PC-3 (cell line): Measurements from ENCODE around the gene LCNL1.

Experiments used
- EZH2 ChIP-seq: fragments of 300-600 bp; sonication (generic); IDR thresholded peaks from one replicate; pipeline ENCODE4 v1.6.1; 2017; ENCODE audit warnings: antibody characterized with exemption, mild to moderate bottlenecking, low read length; ENCODE audit not compliant: unreplicated experiment
- EZH2phosphoT487 ChIP-seq: fragments of 300-600 bp; sonication (generic); IDR thresholded peaks from 2 replicates; pipeline ENCODE4 v1.6.1; 2018; ENCODE audit warnings: mild to moderate bottlenecking, antibody characterized with exemption, low read length, borderline replicate concordance
- TF ChIP-seq, protein P1 (sequence below): fragments of 300-600 bp; sonication (generic); conservative IDR thresholded peaks from 2 replicates; pipeline ENCODE4 v1.5.1; 2017; ENCODE audit warnings: antibody characterized with exemption, low read depth, mild to moderate bottlenecking, low read length

DNA sequence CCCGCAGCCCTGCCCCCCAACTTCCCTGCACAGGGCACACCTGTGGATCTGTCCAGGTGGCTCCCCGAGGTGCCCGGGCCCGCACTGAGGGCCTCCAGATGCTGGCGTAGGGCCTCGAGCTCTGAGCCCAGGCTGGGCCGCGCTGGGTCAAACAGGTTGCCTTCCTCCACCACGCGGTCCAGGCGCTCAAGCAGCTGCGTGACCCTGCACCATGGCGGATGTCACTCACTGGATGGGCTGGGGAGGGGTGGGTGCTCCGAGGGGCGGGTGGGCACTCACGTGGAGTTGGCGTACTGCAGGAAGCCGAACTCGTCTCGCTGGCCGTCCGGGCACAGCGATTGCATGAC lies 39.8 kb downstream of the LCNL1 start:
- TF ChIP-seq, protein P1, sequence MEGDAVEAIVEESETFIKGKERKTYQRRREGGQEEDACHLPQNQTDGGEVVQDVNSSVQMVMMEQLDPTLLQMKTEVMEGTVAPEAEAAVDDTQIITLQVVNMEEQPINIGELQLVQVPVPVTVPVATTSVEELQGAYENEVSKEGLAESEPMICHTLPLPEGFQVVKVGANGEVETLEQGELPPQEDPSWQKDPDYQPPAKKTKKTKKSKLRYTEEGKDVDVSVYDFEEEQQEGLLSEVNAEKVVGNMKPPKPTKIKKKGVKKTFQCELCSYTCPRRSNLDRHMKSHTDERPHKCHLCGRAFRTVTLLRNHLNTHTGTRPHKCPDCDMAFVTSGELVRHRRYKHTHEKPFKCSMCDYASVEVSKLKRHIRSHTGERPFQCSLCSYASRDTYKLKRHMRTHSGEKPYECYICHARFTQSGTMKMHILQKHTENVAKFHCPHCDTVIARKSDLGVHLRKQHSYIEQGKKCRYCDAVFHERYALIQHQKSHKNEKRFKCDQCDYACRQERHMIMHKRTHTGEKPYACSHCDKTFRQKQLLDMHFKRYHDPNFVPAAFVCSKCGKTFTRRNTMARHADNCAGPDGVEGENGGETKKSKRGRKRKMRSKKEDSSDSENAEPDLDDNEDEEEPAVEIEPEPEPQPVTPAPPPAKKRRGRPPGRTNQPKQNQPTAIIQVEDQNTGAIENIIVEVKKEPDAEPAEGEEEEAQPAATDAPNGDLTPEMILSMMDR = no peak
- no peak for TF ChIP-seq EZH2phosphoT487
- TF ChIP-seq EZH2 = no peak
